ENCODE data around the gene WNK2. TPM values are rescaled to one million over a fixed set of nuclear protein-coding genes. Genes with fewer than 3 reads are reported as not detected.

The WNK2 gene
- polyA plus RNA-seq, 1 donor: 17.2 TPM

Other genes starting within 250 kb of the WNK2 start
- 5.5 TPM for gene FGD3, start 236.6 kb upstream of the WNK2 start, polyA plus RNA-seq (ENCODE audit: insufficient read length)
- 2.2 TPM for gene SUSD3, start 125.4 kb upstream of the WNK2 start, polyA plus RNA-seq (ENCODE audit: insufficient read length)
- 39.7 TPM for gene CARD19, start 87.9 kb upstream of the WNK2 start, polyA plus RNA-seq (ENCODE audit: insufficient read length)
- gene NINJ1, start 49.9 kb upstream of the WNK2 start, polyA plus RNA-seq (ENCODE audit: insufficient read length): 32.1 TPM

Data from hindlimb muscle (tissue), 1 donor.